Left lung (tissue), 10 donors: ENCODE results near the gene RANBP3L. TPM values are rescaled to one million over a fixed set of nuclear protein-coding genes. Genes with fewer than 3 reads are reported as not detected.
"Not testable (repeated sequence)": the region's sequence is repeated elsewhere in the genome, so short reads cannot be mapped to it uniquely, and the experiment has no call there.

Experiments used
- ATAC-seq: fragments of 200-7000 bp; cut with Tn5 transposase; one replicate; pipeline ENCODE4 v1.9.1; 2020; ENCODE audit warnings: moderate library complexity
- DNase-seq, 4 donors: peaks; one replicate each; pipeline ENCODE4 v3.0.0-alpha.2; 2013 to 2020
- H3K27ac ChIP-seq, 2 donors: fragments of 200-600 bp; sonication (generic) in 1 of 2; one replicate each; pipeline versions ENCODE4 v1.5.0 to v1.8.0; 2020 to 2021
- H3K27me3 ChIP-seq, 2 donors: fragments of 200-600 bp; sonication (generic) in 1 of 2; one replicate each; pipeline versions ENCODE4 v1.5.0 to v1.8.0; 2020 to 2021
- H3K36me3 ChIP-seq, 2 donors: fragments of 200-600 bp; sonication (generic) in 1 of 2; one replicate each; pipeline versions ENCODE4 v1.5.0 to v1.8.0; 2020 to 2021
- H3K4me1 ChIP-seq, 2 donors: fragments of 200-600 bp; one replicate each; pipeline ENCODE4 v1.8.0; 2021
- H3K4me3 ChIP-seq, 2 donors: fragments of 200-600 bp; sonication (generic) in 1 of 2; one replicate each; pipeline versions ENCODE4 v1.5.0 to v1.8.0; 2020 to 2021; ENCODE audit warnings: mild to moderate bottlenecking in 1 of 2
- H3K9me3 ChIP-seq, 2 donors: fragments of 200-600 bp; sonication (generic) in 1 of 2; one replicate each; pipeline versions ENCODE4 v1.5.0 to v1.8.0; 2020 to 2021
- intact Hi-C, 2 donors: fragments of 100-400 bp; cut with DNase I; formaldehyde crosslinking; loops; one replicate each; pipeline versions ENCODE4 v1.11.2 to v1.14.2; 2022
- polyA plus RNA-seq, 6 donors: library from polyadenylated mRNA; unstranded; fragments of 120-200 nt; gene quantifications; one replicate each; pipeline ENCODE4 v1.2.1, GENCODE V29; 2013; ENCODE audit not compliant: insufficient read length in 6 of 6
- total RNA-seq, 2 donors: library from RNA; stranded (reverse); fragmentation: NEBNext Ultra II Directional; extraction: Animal tissue kit (Norgen Biotek cat#: 25700); gene quantifications; one replicate each; pipeline ENCODE4 v1.2.1, GENCODE V29; 2021
- TF ChIP-seq, protein P1 (sequence below), 2 donors: fragments of 200-600 bp; sonication (generic) in 1 of 2; IDR thresholded peaks; one replicate each; pipeline versions ENCODE4 v1.5.0 to v1.8.0; 2021; ENCODE audit warnings: antibody characterized with exemption in 2 of 2
- donor health status: DM: no; HTN: yes; CAD: no.
- donor health status: DM: no; HTN: no; CAD: no.

The RANBP3L gene
- total and polyA plus RNA-seq, 8 donors, result 1.1 to 7.1 (median 2.2) TPM

DNA sequence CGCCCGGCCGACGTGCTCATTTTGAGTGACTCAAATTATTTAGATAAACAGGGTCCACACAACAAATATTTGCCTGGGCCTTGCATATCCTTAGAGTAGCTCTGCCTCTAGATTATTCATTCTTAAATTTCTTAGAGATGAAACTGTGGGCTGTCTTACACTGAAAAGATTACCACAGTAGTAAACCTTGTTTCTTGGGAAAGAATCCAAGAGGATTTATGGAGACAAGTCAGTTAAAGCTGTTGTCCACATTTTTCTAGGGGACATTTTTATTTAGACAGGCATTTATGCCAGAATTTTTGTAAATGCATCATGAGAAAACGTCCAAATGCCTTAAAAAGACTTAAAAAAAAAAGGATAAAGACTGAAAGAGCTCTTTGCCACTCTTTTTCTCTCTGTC, 32.6 kb upstream of the RANBP3L start:
- H3K27me3 ChIP-seq, result no peaks in the 10 kb centered on the region
- no peaks in the 10 kb centered on the region for H3K9me3 ChIP-seq
- no peak overlapping the region for H3K4me3 ChIP-seq
- no peak overlapping the region for H3K27ac ChIP-seq
- no peak for ATAC-seq
- no peak for DNase-seq
- no peaks in the 10 kb centered on the region for H3K4me1 ChIP-seq
- intact Hi-C loops, result no loop called here
- TF ChIP-seq, protein P1, sequence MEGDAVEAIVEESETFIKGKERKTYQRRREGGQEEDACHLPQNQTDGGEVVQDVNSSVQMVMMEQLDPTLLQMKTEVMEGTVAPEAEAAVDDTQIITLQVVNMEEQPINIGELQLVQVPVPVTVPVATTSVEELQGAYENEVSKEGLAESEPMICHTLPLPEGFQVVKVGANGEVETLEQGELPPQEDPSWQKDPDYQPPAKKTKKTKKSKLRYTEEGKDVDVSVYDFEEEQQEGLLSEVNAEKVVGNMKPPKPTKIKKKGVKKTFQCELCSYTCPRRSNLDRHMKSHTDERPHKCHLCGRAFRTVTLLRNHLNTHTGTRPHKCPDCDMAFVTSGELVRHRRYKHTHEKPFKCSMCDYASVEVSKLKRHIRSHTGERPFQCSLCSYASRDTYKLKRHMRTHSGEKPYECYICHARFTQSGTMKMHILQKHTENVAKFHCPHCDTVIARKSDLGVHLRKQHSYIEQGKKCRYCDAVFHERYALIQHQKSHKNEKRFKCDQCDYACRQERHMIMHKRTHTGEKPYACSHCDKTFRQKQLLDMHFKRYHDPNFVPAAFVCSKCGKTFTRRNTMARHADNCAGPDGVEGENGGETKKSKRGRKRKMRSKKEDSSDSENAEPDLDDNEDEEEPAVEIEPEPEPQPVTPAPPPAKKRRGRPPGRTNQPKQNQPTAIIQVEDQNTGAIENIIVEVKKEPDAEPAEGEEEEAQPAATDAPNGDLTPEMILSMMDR (IDR thresholded peaks at IDR 0.05), result no peak
- no peaks in the 10 kb centered on the region for H3K36me3 ChIP-seq

DNA sequence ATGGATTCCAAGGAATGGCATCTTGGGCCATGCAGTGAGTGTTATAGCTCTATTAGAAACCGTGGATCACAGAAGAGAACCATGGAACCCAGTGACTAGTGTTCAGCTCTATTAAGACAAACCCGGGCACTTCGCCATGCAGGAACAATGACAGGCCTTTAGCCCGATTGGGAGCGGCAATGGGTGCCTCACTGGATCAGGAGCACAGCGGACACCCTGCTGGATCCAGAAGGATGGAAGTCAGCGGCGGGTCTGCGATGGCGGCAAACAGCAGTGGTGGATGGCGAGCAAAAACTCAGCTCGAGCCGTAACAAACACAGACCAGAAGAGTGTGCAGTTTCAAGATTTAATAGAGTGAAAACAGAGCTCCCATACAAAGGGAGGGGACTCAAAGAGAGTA, 31.0 kb upstream of the RANBP3L start:
- H3K27ac ChIP-seq, ATAC-seq, H3K4me3 ChIP-seq, H3K27me3 ChIP-seq, H3K9me3 ChIP-seq, intact Hi-C loops, H3K4me1 ChIP-seq, DNase-seq, H3K36me3 ChIP-seq: not testable (repeated sequence)

DNA sequence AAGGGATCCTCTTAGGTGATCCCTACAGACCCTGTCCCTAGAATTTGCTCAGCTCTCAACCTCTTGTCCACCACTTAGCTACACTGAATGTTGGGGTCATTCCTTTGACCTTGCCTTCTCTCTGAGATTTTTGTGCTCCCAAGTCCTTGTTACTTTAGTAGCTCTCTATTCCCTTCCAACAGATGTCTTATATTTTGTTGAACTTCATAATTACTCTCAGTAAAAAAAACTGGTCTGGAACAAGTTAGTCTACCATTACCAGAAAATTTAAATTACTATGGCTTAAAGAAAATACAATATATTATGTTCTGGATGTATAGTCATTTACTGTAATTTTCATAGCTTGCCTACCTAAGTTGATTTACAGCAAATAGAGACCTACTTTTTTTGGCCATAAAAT, 23.5 kb upstream of the RANBP3L start:
- H3K4me1 ChIP-seq, result no peaks in the 10 kb centered on the region
- H3K36me3 ChIP-seq, result no peaks in the 10 kb centered on the region
- DNase-seq (no peak), ATAC-seq (no peak)
- intact Hi-C loops, result no loop called here
- no peak overlapping the region for H3K27ac ChIP-seq
- H3K9me3 ChIP-seq, result no peaks in the 10 kb centered on the region
- no peak overlapping the region for H3K4me3 ChIP-seq
- no peaks in the 10 kb centered on the region for H3K27me3 ChIP-seq
- TF ChIP-seq, protein P1 (IDR thresholded peaks at IDR 0.05), result no peak

DNA sequence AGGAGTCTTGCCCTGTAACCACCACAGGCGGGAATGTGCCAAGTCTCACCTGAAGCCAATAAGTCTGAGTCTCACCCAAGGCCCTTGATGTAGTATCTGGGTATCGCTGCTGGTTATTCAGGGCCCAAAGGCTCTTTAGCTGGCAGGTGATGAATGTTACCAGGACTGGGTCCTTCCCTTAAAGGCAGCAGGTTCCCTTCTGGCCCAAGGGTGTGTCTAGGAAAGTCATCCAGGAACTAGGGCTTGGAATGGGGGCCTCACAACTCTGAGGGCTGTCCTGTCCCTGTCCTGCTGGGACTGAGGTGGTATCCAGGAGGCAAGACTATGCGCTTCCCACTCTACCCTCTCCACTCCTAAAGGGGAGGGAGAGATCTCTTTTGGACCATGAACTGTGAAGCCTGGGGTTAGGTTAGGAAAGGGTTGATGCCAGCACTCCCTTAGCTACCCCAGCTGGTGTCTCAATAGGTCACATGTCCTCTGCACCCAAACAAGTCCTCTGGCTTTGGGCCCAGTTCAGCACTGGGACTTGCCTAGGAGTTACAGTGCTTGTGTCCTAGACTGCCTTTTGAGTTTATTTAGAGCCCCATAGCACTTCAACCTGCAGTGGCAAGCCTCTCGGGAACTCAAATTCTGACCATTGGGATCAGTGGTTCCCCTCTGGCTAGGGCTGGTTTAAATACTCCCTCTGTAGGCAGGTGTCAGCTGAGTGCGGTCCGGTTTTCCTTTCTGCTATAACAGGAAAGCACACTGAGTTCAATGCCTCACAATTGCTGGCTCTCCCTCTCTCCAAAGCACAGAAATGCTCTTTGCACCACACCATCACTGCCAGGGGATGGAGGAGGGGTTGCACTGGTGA, 22.5 kb upstream of the RANBP3L start:
- Histone ChIP-seq H3K9me3 (no peaks in the 10 kb centered on the region), H3K4me1 (no peaks in the 10 kb centered on the region), H3K27ac (no peak overlapping the region), H3K27me3 (no peaks in the 10 kb centered on the region), H3K4me3 (no peak overlapping the region), H3K36me3 (no peaks in the 10 kb centered on the region)
- peak; percentile 62 for ATAC-seq
- TF ChIP-seq, protein P1 (IDR thresholded peaks at IDR 0.05), result no peak
- no peak for DNase-seq
- intact Hi-C loops, result no loop called here

DNA sequence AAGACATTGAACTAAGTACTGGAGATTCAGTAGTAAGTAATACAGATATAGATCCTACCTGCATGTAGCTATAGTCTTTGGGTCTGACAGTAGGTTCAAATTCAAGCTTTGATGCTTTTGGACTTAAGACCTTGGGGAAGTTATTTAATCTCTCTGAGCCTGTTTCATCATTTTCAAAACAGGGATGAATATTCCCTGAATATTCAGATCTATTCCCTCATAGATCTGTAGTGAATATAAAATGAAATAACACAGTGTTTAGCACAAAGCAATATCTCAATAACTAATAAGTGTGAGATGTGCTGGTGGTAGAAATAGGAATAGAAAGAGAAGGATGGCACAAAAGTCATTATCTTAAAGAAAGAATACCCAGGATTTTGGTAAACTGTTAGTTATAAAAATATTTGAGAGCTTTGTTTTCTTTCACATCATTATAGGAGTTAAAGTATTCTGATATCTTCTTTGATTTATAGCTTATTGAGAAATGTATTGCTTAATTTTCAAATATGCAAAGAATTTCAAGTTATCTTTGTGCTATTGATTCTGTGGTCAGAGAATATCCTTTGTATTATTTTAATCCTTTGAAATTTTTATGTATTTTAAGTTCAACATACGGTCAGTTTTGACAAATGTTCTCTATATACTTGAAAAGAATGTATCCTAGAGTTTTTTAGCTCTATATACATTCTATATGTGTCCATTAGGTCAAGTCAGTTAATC, 11.4 kb upstream of the RANBP3L start:
- H3K27ac ChIP-seq, result no peak overlapping the region
- no peaks in the 10 kb centered on the region for H3K9me3 ChIP-seq
- no peaks in the 10 kb centered on the region for H3K36me3 ChIP-seq
- intact Hi-C loops, result no loop called here
- no peaks in the 10 kb centered on the region for H3K4me1 ChIP-seq
- H3K4me3 ChIP-seq, result no peak overlapping the region
- TF ChIP-seq, protein P1 (IDR thresholded peaks at IDR 0.05), result no peak
- DNase-seq (no peak), ATAC-seq (no peak)
- no peaks in the 10 kb centered on the region for H3K27me3 ChIP-seq
